Right hindlimb (tissue), 1 donor: ENCODE data around the gene MVB12A.

Experiments used
- DNase-seq: peaks from one replicate; pipeline ENCODE4 v3.0.0-alpha.2; 2018

MVB12A gene

GRCh38 chr19:17405250-17406045 lies 14.4 kb upstream of the MVB12A start, which contains the start of gene BST2:
Gene BST2, minus strand, starts transcription at chr19:17405630. Its CDS starts 55 bp downstream, at chr19:17405575.
- no peak for DNase-seq

- peak; percentile 58 for DNase-seq
These were observed 13.6 kb upstream of the MVB12A start for GRCh38 chr19:17406046-17406886.

GRCh38 chr19:17406887-17407196 lies 13.0 kb upstream of the MVB12A start:
- no peak for DNase-seq

- DNase-seq = no peak
These were observed 9.9 kb upstream of the MVB12A start for GRCh38 chr19:17409990-17410389.

- no peak for DNase-seq
These were observed 8.0 kb upstream of the MVB12A start for GRCh38 chr19:17411801-17412200.

- DNase-seq = no peak
These were observed 5.8 kb upstream of the MVB12A start for GRCh38 chr19:17414097-17414496.

- DNase-seq = no peak
These were observed 4.7 kb upstream of the MVB12A start for GRCh38 chr19:17415121-17415520.

GRCh38 chr19:17418710-17419109 lies 1.1 kb upstream of the MVB12A start:
- DNase-seq = no peak

GRCh38 chr19:17419154-17419620 lies 660 bp upstream of the MVB12A start:
- no peak for DNase-seq

GRCh38 chr19:17420475-17420924 lies 653 bp downstream of the MVB12A start:
- DNase-seq = peak; percentile 62

GRCh38 chr19:17421942-17422341 lies 2.1 kb downstream of the MVB12A start:
- DNase-seq = no peak

GRCh38 chr19:17423429-17424208 lies 3.8 kb downstream of the MVB12A start:
- no peak for DNase-seq

- DNase-seq = peak; percentile 40
These were observed 5.0 kb downstream of the MVB12A start for GRCh38 chr19:17424743-17425365.

- DNase-seq = no peak
These were observed 9.8 kb downstream of the MVB12A start for GRCh38 chr19:17429641-17430113.

GRCh38 chr19:17431417-17431816 lies 11.6 kb downstream of the MVB12A start:
- no peak for DNase-seq

GRCh38 chr19:17435218-17435617 lies 15.4 kb downstream of the MVB12A start:
- no peak for DNase-seq

GRCh38 chr19:17436094-17436873 lies 16.4 kb downstream of the MVB12A start:
- no peak for DNase-seq

- DNase-seq = no peak
These were observed 17.0 kb downstream of the MVB12A start for GRCh38 chr19:17436874-17437267.

GRCh38 chr19:17441241-17442021 lies 21.6 kb downstream of the MVB12A start:
- peak; percentile 43 for DNase-seq

GRCh38 chr19:17445526-17446165 lies 25.8 kb downstream of the MVB12A start:
- DNase-seq = no peak
